GM12873 (cell line): ENCODE data around the gene UCP2.

Experiments
- TF ChIP-seq, protein P1 (sequence below): IDR thresholded peaks from 2 replicates; pipeline ENCODE4 v1.5.1; 2012; ENCODE audit warnings: low read depth, mild to moderate bottlenecking, moderate library complexity, low read length, control low read depth; ENCODE audit not compliant: insufficient read depth; ENCODE audit errors: missing control alignments

UCP2 gene

DNA sequence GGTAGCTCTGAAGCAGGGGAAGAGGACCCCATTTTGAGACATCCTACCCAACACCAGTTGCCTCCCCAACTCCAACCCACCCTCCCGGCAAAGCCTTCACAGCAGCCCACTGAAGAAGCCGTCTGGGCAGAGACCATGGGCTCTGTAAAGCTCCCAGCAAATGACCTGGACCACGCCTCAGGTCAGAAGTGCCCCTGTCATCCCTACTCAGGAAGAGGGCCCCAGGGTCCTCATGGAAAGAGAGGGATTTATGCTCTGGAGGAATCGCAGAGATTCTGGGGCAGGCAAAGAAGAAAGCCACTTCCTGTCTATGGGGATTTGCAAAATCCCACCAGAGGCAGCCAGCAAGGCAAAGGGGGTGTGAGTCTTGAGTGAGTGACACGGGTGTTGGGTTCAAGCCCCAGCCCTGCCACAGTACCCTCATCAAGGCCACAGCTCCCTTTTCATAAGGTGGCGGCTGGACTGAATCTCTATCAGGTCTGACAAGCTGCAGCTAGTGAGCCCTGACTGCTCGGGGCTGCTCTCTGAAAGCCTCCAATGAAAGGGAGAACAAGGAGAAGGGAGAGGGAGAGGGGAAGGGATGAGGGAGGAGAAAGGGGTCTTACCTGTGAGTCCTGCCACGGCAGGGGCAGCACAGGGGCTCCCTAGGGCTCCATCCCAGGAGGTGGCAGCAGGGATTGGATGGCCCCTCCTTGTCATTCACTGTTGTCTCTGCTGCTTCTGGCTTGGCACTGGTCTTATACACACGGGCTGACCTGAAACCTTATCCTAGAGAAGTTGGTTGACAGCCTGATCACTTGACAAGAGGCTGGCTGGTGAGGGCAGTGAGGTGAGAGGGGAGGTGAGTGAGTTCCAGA is 26.0 kb upstream of the UCP2 start, which contains the start of gene UCP3:
UCP3 (minus strand) TSS at position 713 of the 857 bp plus-strand sequence. CDS start 2,043 bp downstream, outside the sequence.
- TF ChIP-seq, protein P1, sequence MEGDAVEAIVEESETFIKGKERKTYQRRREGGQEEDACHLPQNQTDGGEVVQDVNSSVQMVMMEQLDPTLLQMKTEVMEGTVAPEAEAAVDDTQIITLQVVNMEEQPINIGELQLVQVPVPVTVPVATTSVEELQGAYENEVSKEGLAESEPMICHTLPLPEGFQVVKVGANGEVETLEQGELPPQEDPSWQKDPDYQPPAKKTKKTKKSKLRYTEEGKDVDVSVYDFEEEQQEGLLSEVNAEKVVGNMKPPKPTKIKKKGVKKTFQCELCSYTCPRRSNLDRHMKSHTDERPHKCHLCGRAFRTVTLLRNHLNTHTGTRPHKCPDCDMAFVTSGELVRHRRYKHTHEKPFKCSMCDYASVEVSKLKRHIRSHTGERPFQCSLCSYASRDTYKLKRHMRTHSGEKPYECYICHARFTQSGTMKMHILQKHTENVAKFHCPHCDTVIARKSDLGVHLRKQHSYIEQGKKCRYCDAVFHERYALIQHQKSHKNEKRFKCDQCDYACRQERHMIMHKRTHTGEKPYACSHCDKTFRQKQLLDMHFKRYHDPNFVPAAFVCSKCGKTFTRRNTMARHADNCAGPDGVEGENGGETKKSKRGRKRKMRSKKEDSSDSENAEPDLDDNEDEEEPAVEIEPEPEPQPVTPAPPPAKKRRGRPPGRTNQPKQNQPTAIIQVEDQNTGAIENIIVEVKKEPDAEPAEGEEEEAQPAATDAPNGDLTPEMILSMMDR: no peak

DNA sequence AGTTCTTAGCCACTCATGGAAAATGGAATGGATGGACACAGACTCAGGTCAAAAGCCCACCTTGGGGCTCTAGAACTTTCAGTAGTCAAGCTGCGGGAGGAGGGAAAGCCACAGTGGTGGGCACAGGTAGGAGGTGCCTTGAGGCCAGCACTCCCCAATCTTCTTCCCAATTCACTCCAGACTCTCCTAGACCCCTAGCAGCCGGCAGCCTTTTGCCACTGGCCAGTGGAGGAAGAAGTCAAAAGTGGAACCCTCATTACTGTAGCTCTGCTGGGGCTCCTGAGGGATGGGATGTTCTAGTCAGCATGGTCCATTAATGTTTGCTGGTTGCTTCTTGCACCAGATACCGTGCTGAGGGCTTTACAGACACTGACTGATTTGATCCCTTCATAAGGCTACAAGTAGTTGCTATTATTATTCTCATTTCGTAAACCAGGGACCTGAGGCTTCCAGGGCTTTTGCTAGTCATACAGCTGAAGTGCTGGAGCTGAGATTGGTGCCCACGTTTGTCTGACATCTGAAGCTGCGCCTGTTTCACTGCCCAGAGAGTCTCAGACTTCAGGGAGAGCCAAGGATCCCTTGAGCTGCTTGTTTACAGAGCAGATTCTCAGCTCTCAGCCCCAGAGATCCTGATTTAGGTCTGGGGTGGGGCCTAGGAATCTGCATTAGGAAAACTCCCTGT is 25.2 kb upstream of the UCP2 start:
- TF ChIP-seq, protein P1: no peak

DNA sequence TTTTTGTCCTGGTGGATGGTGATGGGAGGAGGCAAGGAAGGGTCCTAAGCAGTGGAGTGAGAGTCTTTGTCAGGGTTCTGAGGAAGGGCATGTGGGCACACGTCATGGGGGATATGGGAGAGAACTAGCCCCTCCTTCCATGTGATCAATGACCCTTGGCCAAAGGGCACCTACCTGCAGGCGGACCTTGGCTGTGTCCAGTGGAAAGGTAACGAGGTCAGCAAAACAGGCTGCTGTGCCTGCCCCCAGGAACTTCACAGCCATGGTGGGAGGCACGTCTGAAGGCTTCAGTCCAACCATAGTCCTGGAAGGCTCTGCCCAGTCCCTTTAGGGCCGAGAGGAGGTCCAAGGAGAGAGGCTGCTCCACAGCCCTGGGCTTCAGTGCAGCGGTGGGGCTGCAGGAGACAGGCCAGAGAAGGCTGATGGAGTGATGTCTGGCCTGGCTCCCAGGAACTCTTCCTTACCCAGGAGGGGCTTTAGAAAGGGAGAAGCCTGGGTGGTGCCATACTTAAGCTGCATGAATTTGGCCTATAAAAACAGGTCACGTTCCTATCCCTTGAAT is 24.2 kb upstream of the UCP2 start:
- TF ChIP-seq, protein P1: no peak

DNA sequence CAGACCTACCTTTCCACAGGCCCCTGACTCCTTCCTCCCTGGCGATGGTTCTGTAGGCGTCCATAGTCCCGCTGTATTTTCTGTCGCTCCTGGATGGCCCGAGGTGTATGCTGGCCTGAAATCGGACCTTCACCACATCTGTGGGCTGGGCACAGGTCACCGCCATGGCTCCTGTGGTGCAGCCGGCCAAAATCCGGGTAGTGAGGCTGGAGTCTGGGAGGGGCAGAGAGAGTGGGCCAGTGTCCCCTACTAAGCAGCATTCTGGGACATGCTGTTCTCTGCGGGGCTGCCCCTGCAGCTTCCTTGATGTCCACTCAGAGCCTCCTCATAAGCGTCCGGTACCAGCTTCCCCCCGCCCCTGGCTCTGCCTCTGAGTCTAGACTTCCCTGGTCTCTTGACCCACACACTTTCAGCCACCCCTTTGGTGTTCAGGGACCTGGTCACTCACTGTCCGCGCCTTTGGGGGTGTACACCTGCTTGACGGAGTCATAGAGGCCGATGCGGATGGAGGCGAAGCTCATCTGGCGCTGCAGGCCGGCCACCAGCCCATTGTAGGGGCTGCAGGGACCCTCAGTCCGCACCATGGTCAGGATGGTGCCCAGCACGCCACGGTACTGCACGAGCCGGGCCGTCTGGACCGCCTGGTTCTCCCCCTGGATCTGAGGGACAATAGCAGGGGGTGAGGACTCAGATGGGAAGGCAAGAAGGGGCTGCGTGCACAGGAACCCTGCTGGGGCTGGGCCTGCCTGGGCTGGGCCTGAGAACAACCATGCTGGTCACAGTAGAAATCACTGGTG is 23.3 kb upstream of the UCP2 start:
- TF ChIP-seq, protein P1: no peak

DNA sequence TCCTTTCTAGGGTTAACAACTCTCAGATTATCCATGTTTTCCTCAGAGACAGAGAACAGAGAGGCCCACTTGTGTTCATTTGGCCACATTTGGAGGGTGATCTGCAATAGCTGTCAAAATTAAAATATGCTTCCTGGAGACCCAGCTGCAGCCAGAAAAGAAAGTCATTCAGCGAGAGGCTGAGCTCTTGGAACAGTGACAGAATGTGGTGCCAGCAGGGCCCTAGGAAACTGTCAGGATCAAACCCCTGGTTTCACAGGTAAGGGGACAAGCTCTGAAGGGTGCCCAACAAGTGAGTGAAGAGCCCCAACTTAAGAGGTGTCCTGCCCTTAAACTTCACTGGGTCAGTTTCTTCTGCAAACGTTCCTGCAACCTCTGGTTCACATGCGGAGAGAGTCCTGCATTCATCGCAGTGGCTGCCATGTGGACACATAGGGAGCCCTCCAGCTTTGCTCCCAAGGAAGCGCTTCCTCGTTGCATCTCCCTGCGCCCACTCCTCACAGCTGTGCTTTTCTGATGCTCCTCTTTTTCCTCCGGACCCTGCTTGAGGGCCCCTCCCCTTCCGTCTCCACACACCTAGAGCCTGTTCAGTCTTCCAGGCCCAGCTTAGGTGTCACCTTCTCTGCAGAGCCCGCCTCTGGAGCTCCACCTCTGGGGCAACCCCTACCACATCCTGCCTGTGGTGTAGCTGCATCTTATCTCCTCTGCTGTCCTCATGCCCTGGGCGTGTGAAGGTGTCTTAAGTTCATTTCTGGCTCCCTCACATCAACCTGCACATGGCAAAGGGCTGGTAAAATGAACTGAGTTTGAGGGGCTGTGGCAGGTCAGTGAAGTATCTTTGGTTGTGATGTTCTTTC is 22.3 kb upstream of the UCP2 start:
- TF ChIP-seq, protein P1: no peak

DNA sequence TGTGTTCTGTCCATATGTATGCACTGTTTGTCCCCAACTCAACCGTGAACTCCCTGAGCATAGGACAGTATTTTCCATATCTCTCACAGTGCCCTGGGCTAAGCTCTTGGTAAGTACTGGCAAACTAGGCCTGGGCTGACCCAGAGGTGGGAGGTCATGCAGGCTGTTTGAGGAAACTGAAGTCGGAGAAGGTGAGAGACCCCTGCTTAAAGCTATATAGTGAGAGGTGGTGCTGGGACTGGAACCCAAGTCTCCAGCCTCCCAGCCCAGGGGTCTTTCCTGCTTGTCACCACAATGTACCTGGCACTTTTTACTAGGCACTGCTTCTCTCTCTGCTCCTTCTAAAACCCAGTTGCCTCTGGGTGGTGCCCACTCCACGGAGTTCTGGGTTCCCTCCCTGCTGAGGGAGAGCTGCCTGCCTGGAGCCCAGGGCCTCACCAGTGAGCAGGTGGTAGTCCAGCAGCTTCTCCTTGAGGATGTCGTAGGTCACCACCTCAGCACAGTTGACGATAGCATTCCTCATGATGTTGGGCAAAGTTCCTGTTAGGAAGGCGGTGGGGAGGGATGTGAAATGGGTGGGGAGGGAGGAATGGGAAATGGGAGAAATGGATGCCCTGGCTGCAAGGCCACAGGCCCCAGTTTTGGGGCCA is 21.5 kb upstream of the UCP2 start:
- TF ChIP-seq, protein P1: no peak
